ENCODE measurements around the gene SIK3.

DNA sequence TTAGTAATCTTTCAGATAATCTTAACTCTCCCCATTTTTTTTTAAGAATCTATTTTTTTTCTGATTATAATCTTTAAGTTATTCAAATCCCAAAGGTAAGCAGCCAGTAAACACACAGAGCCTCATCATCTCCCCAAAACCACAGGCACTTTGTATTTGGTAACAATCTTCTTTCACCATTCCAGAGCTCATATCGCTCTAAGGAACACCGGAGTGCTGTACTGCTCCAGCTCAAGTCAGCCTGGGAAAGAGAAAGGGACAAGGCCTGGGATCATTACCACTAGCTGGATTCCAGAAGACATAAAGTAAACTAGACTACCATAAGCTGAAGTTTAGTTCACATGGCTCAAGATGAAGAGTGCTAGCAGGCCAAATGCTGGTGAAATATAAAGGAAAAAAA, 187.8 kb downstream of the SIK3 start:
- TF ChIP-seq POLR2A (IDR thresholded peaks at IDR 0.05) (no peak), EP300 (IDR thresholded peaks at IDR 0.05) (no peak)
- TF ChIP-seq, protein P1, sequence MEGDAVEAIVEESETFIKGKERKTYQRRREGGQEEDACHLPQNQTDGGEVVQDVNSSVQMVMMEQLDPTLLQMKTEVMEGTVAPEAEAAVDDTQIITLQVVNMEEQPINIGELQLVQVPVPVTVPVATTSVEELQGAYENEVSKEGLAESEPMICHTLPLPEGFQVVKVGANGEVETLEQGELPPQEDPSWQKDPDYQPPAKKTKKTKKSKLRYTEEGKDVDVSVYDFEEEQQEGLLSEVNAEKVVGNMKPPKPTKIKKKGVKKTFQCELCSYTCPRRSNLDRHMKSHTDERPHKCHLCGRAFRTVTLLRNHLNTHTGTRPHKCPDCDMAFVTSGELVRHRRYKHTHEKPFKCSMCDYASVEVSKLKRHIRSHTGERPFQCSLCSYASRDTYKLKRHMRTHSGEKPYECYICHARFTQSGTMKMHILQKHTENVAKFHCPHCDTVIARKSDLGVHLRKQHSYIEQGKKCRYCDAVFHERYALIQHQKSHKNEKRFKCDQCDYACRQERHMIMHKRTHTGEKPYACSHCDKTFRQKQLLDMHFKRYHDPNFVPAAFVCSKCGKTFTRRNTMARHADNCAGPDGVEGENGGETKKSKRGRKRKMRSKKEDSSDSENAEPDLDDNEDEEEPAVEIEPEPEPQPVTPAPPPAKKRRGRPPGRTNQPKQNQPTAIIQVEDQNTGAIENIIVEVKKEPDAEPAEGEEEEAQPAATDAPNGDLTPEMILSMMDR (IDR thresholded peaks at IDR 0.05) = no peak
